GM06990 (cell line): ENCODE measurements around the gene CEP126.

Experiments used
- DNase-seq: peaks from one replicate; pipeline ENCODE4 v3.0.0-alpha.2; 2011; ENCODE audit not compliant: insufficient read length; ENCODE audit errors: extremely low read depth
- H3K27me3 ChIP-seq: replicated peaks from 2 replicates; pipeline ENCODE4 v1.6.0; 2011; ENCODE audit warnings: low read length; ENCODE audit not compliant: control insufficient read depth, insufficient read depth
- H3K36me3 ChIP-seq: 2 replicates; pipeline ENCODE4 v1.5.1; 2011; ENCODE audit warnings: low read length; ENCODE audit not compliant: control insufficient read depth, insufficient read depth
- H3K4me3 ChIP-seq: replicated peaks from 2 replicates; pipeline ENCODE4 v1.5.1; 2011; ENCODE audit warnings: low read depth, mild to moderate bottlenecking, control low read depth, low read length
- CTCF ChIP-seq: IDR thresholded peaks from 2 replicates; pipeline ENCODE4 v1.5.1; 2011; ENCODE audit warnings: low read length, control low read depth, mild to moderate bottlenecking, inconsistent platforms; ENCODE audit not compliant: insufficient read depth, poor library complexity, severe bottlenecking

CEP126 gene

DNA sequence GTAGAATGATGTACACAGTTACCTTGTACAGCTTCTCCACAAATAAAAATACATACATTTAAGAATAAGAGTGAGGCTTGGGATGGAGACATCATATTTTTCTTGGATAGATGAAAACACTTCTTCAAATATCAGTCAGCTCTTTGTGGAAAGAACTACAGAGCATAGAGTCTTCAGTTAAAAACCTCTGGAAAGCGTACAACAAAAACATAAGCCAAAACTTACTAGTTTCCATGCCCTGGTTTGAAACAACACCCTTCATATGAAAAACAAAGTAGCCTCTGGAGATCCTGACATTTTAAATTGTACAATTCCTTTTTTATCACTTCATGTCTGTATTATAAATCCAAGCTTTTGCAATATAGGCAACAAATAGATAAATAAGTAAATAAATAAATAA is 7.0 kb upstream of the CEP126 start:
- H3K27me3 ChIP-seq, result no peaks in the 10 kb centered on the region
- H3K4me3 ChIP-seq, result no peak overlapping the region
- no peak for DNase-seq
- no peak for TF ChIP-seq CTCF
- H3K36me3 ChIP-seq, result no peaks in the 10 kb centered on the region

DNA sequence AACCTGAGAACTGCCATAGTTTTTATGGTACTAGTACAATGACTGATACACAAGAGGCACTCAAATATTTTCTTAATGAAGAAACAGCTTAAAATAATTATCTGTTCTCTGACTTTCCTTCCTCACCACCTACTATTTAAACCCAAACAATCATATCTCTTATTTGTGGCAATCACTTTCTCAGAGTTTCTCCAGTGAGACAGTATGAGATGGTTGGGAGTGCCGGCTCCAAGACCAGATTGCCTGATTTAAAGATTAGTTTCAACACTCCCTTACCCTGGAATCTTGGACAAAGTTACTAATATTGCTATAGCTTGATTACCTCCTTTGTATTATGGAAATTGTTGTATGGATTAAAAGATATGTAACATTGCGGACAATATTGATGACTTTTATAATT is 5.7 kb upstream of the CEP126 start:
- Histone ChIP-seq H3K4me3 (no peak overlapping the region), H3K36me3 (no peaks in the 10 kb centered on the region), H3K27me3 (no peaks in the 10 kb centered on the region; the same call in 1 of the 2 replicates)
- no peak for TF ChIP-seq CTCF
- DNase-seq, result no peak

GRCh38 chr11:101912823-101913284 is 2.0 kb upstream of the CEP126 start:
- Histone ChIP-seq H3K27me3 (no peaks in the 10 kb centered on the region; the same call in 1 of the 2 replicates), H3K36me3 (no peaks in the 10 kb centered on the region), H3K4me3 (no peak overlapping the region)
- no peak for DNase-seq
- no peak for TF ChIP-seq CTCF

DNA sequence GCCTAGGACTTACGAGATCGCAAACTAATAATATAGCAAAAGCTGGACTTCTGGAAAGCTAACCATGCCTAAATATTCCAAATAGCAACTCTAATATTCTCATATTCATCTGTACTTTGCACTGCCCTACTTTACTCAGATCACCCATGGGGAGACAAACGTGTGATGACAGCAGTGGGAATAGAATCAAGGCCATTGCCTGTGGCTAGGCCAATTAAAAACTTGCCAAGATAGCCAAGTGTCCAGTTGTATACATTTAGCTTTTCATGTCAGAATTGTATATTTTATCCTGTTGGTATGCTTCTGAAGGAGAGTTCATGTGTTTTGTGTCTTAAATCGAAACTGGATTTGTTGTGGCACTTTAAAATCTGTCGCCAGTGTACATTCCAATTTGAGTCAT is 1.2 kb upstream of the CEP126 start:
- DNase-seq, result no peak
- Histone ChIP-seq H3K4me3 (no peak overlapping the region), H3K36me3 (no peaks in the 10 kb centered on the region), H3K27me3 (no peaks in the 10 kb centered on the region; the same call in 1 of the 2 replicates)
- no peak for TF ChIP-seq CTCF

GRCh38 chr11:101914341-101914737 is 471 bp upstream of the CEP126 start:
- no peaks in the 10 kb centered on the region for H3K36me3 ChIP-seq
- peak overlapping the region; percentile 55; the same call in 1 of the 2 replicates for H3K4me3 ChIP-seq
- no peaks in the 10 kb centered on the region; the same call in 1 of the 2 replicates for H3K27me3 ChIP-seq
- no peak for TF ChIP-seq CTCF
- no peak for DNase-seq

DNA sequence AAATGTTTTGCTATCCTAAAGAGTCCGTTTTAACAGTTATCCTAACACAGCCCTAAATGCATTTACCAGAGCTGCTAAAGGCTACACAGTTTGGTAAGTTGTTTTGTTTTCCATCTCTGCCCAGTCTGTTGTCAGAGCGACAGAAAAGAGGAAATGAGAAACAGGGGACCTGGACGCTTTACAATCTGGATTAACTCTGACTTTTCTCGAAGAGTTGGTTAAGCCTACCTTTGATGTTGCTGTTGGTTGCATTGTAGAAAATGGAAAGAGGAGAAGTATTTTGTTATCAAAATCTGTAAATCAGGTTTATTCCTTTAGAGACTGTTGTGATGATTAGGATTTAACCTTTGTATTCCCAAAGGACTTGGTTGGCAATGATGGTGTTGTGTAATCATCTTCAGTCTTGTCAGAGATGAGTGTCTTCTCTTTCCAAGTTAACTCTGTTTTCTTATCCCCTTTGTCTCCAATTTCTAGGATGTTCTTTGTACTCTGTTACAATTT is 1.0 kb downstream of the CEP126 start:
- Histone ChIP-seq H3K27me3 (no peaks in the 10 kb centered on the region; the same call in 1 of the 2 replicates), H3K36me3 (no peaks in the 10 kb centered on the region), H3K4me3 (no peak overlapping the region)
- TF ChIP-seq CTCF, result no peak
- DNase-seq, result peak; percentile 19
